HepG2 (cell line): ENCODE data around the gene TPGS1. TPM values are rescaled to one million over a fixed set of nuclear protein-coding genes. Genes with fewer than 3 reads are reported as not detected.

Source experiments
- AHR ChIP-seq: IDR thresholded peaks from 2 replicates; pipeline ENCODE4 v1.6.1; 2018; ENCODE audit warnings: missing genetic modification reagents, missing compliant biosample characterization
- ETV5 ChIP-seq: IDR thresholded peaks from 2 replicates; pipeline ENCODE4 v1.6.1; 2018; ENCODE audit warnings: missing biosample characterization, missing genetic modification reagents, inconsistent platforms, borderline replicate concordance
- FOXK2 ChIP-seq: fragments of 450-650 bp; IDR thresholded peaks from 2 replicates; pipeline ENCODE4 v1.6.1; 2016
- FOXO1 ChIP-seq: sonication (generic); formaldehyde crosslinking; IDR thresholded peaks from 2 replicates; pipeline ENCODE4 v1.4.0; 2020; ENCODE audit warnings: missing genetic modification reagents
- FOXP1 ChIP-seq, 2 experiments: fragments of 450-650 bp in 1 of 2; IDR thresholded peaks; 2 replicates each; pipeline ENCODE4 v1.6.1; 2017 to 2018; ENCODE audit warnings: antibody characterized with exemption in 1 of 2
- IKZF5 ChIP-seq: IDR thresholded peaks from 2 replicates; pipeline ENCODE4 v1.6.1; 2018; ENCODE audit warnings: missing genetic modification reagents, mild to moderate bottlenecking, missing compliant biosample characterization
- MEF2D ChIP-seq: sonication (generic); formaldehyde crosslinking; IDR thresholded peaks from 2 replicates; pipeline ENCODE4 v1.5.1; 2020; ENCODE audit warnings: mild to moderate bottlenecking, missing genetic modification reagents
- MTERF4 ChIP-seq: sonication (generic); formaldehyde crosslinking; IDR thresholded peaks from 2 replicates; pipeline ENCODE4 v1.8.0; 2023; ENCODE audit warnings: mild to moderate bottlenecking, missing genetic modification reagents
- RARA ChIP-seq: IDR thresholded peaks from 2 replicates; pipeline ENCODE4 v1.6.1; 2016; ENCODE audit warnings: missing genetic modification reagents, missing compliant biosample characterization
- SAP130 ChIP-seq: IDR thresholded peaks from 2 replicates; pipeline ENCODE4 v1.6.1; 2016; ENCODE audit warnings: low read depth
- TCF7 ChIP-seq: sonication (generic); IDR thresholded peaks from 2 replicates; pipeline ENCODE4 v1.6.1; 2016; ENCODE audit warnings: antibody characterized with exemption, low read depth
- YEATS2 ChIP-seq: sonication (generic); formaldehyde crosslinking; IDR thresholded peaks from 2 replicates; pipeline ENCODE4 v1.4.0; 2020; ENCODE audit warnings: missing genetic modification reagents, borderline replicate concordance
- ZNF263 ChIP-seq: sonication (generic); formaldehyde crosslinking; IDR thresholded peaks from 2 replicates; pipeline ENCODE4 v1.4.0; 2020; ENCODE audit warnings: missing genetic modification reagents
- ZNF431 ChIP-seq: sonication (generic); formaldehyde crosslinking; IDR thresholded peaks from 2 replicates; pipeline ENCODE4 v1.9.0; 2022; ENCODE audit warnings: missing genetic modification reagents, low read depth, mild to moderate bottlenecking, borderline replicate concordance
- ZNF724P ChIP-seq: sonication (generic); formaldehyde crosslinking; IDR thresholded peaks from 2 replicates; pipeline ENCODE4 v1.8.0; 2022; ENCODE audit warnings: missing genetic modification reagents, borderline replicate concordance
- ZNF883 ChIP-seq: sonication (generic); formaldehyde crosslinking; IDR thresholded peaks from 2 replicates; pipeline ENCODE4 v1.5.1; 2020; ENCODE audit warnings: mild to moderate bottlenecking, missing genetic modification reagents; ENCODE audit errors: not compliant biosample characterization
- polyA plus RNA-seq, 8 experiments: library from polyadenylated mRNA; depleted of rRNA in 3 of 8; stranded (reverse) in 7 of 8; unstranded in 1 of 8; fragments of >200 nt; fragmentation: Illumina TruSeq in 4 of 8; extraction: Trizol in 4 of 8; gene quantifications; 2 replicates each; pipeline versions ENCODE4 v1.2.1 to v1.2.3, GENCODE V29; 2011 to 2016; ENCODE audit warnings: low read depth in 4 of 8, missing spikeins in 1 of 8, mixed read lengths in 1 of 8; ENCODE audit not compliant: insufficient read depth in 1 of 8
- total RNA-seq, 5 experiments: library from RNA; depleted of rRNA; stranded (reverse); fragments of >200 nt; fragmentation: Illumina TruSeq; extraction: Trizol; gene quantifications; 2 replicates each; pipeline ENCODE4 v1.2.3, GENCODE V29; 2016; ENCODE audit warnings: low read depth in 1 of 5
- TF ChIP-seq, protein P1 (sequence below): sonication (generic); formaldehyde crosslinking; IDR thresholded peaks from 2 replicates; pipeline ENCODE4 v1.4.0; 2020; ENCODE audit warnings: mild to moderate bottlenecking, missing genetic modification reagents
- TF ChIP-seq, protein P2 (sequence below): sonication (generic); formaldehyde crosslinking; IDR thresholded peaks from 2 replicates; pipeline ENCODE4 v1.5.1; 2020; ENCODE audit warnings: mild to moderate bottlenecking, missing genetic modification reagents, moderate library complexity
- TF ChIP-seq, protein P3 (sequence below): sonication (generic); formaldehyde crosslinking; IDR thresholded peaks from 2 replicates; pipeline ENCODE4 v1.5.1; 2020; ENCODE audit warnings: missing genetic modification reagents, mild to moderate bottlenecking, borderline replicate concordance

The TPGS1 gene
- total and polyA plus RNA-seq, 2 of the 13 experiments (the other 11 are each of a cell fraction or from before 2014, with no cell fraction given), result 1.1 to 6.2 TPM

GRCh38 chr19:558770-559439 lies 51.6 kb downstream of the TPGS1 start (continued):
- TF ChIP-seq, protein P1, sequence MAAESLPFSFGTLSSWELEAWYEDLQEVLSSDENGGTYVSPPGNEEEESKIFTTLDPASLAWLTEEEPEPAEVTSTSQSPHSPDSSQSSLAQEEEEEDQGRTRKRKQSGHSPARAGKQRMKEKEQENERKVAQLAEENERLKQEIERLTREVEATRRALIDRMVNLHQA (CRISPR knock-in tag), result no peak
- TF ChIP-seq SAP130 (CRISPR knock-in tag) (peak; percentile 81), YEATS2 (CRISPR knock-in tag) (peak; percentile 40; the same call in 1 of the 2 replicates), ZNF724P (0 out of 2 replicates have a peak, but pooled peaks have one; percentile 40), RARA (peak; percentile 93), TCF7 (peak; percentile 74; the same call in 1 of the 2 replicates), IKZF5 (CRISPR knock-in tag) (0 out of 2 replicates have a peak, but pooled peaks have one; percentile 38), FOXO1 (CRISPR knock-in tag) (peak; percentile 96; the same call in 1 of the 2 replicates), ETV5 (peak; percentile 73; the same call in 1 of the 2 replicates), ZNF883 (peak; percentile 7), FOXK2 (peak; percentile 61; the same call in 1 of the 2 replicates), MEF2D (CRISPR knock-in tag) (0 out of 2 replicates have a peak, but pooled peaks have one; percentile 66), AHR (CRISPR knock-in tag) (0 out of 2 replicates have a peak, but pooled peaks have one; percentile 41), ZNF263 (CRISPR knock-in tag) (no peak), FOXP1 (IDR thresholded peaks at IDR 0.05) (no peak), FOXP1 (CRISPR knock-in tag; IDR thresholded peaks at IDR 0.05) (peak; percentile 94), MTERF4 (CRISPR knock-in tag) (no peak), ZNF431 (peak; percentile 61)
- TF ChIP-seq, protein P2, sequence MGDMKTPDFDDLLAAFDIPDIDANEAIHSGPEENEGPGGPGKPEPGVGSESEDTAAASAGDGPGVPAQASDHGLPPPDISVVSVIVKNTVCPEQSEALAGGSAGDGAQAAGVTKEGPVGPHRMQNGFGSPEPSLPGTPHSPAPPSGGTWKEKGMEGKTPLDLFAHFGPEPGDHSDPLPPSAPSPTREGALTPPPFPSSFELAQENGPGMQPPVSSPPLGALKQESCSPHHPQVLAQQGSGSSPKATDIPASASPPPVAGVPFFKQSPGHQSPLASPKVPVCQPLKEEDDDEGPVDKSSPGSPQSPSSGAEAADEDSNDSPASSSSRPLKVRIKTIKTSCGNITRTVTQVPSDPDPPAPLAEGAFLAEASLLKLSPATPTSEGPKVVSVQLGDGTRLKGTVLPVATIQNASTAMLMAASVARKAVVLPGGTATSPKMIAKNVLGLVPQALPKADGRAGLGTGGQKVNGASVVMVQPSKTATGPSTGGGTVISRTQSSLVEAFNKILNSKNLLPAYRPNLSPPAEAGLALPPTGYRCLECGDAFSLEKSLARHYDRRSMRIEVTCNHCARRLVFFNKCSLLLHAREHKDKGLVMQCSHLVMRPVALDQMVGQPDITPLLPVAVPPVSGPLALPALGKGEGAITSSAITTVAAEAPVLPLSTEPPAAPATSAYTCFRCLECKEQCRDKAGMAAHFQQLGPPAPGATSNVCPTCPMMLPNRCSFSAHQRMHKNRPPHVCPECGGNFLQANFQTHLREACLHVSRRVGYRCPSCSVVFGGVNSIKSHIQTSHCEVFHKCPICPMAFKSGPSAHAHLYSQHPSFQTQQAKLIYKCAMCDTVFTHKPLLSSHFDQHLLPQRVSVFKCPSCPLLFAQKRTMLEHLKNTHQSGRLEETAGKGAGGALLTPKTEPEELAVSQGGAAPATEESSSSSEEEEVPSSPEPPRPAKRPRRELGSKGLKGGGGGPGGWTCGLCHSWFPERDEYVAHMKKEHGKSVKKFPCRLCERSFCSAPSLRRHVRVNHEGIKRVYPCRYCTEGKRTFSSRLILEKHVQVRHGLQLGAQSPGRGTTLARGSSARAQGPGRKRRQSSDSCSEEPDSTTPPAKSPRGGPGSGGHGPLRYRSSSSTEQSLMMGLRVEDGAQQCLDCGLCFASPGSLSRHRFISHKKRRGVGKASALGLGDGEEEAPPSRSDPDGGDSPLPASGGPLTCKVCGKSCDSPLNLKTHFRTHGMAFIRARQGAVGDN (CRISPR knock-in tag), result peak; percentile 76
- TF ChIP-seq, protein P3, sequence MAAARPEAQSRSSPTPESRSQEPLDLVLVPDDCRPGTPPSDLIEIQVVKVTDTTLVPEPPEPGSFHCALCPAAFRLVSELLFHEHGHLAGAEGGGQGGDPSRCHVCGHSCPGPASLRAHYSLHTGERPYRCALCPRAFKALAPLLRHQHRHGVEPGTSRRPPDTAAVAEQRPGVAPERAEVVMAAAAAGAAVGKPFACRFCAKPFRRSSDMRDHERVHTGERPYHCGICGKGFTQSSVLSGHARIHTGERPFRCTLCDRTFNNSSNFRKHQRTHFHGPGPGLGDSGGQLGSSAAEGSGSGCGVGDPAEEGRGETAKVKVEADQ, result 0 out of 2 replicates have a peak, but pooled peaks have one; percentile 45
